ENCODE data around the gene CYB5B.

Gene CYB5B

GRCh38 chr16:69503244-69503643 lies 78.8 kb downstream of the CYB5B start:
- no peak for DNase-seq (ENCODE audit: low read depth)
- TF ChIP-seq, protein P1, sequence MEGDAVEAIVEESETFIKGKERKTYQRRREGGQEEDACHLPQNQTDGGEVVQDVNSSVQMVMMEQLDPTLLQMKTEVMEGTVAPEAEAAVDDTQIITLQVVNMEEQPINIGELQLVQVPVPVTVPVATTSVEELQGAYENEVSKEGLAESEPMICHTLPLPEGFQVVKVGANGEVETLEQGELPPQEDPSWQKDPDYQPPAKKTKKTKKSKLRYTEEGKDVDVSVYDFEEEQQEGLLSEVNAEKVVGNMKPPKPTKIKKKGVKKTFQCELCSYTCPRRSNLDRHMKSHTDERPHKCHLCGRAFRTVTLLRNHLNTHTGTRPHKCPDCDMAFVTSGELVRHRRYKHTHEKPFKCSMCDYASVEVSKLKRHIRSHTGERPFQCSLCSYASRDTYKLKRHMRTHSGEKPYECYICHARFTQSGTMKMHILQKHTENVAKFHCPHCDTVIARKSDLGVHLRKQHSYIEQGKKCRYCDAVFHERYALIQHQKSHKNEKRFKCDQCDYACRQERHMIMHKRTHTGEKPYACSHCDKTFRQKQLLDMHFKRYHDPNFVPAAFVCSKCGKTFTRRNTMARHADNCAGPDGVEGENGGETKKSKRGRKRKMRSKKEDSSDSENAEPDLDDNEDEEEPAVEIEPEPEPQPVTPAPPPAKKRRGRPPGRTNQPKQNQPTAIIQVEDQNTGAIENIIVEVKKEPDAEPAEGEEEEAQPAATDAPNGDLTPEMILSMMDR (IDR thresholded peaks at IDR 0.05; ENCODE audit: low read depth, low read length, missing control alignments) = no peak
- no peak overlapping the region for H3K4me3 ChIP-seq (ENCODE audit: low read depth, low read length)

DNA sequence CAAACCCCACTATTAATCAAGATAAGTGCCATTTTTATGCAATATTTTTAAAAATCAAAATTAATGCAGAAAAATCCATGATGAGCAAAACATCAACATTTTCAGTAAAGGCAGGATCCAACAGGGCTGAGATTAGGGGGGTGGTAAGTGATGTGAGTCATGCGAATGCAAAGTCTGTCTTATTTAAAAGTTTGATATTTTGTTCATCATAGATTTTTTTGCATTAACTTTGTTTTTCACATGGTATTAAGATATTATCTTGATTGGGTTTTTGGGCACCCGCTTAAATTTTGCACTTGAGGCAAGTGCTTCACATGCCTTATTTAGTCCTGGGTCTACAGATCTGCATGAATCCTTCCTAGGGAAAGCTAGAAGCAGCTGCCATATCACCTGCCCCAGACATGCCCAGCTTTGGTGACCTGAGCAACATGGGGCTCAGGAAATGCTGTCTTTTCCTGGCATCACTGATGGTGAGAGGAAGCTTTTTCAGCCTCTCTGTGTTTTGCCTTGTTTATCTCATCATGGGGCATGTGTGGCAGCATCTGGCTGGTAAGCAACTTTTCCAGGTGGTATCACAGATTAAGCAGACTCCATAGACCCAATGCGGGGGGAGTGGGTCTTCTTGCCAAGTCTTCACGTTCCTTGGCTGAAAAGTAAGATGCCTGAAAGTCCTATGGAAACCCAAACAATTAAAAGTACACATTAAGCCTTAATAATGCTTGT lies 83.8 kb downstream of the CYB5B start:
- no peak for DNase-seq (ENCODE audit: low read depth)
- no peak overlapping the region for H3K4me3 ChIP-seq (ENCODE audit: low read depth, low read length)
- TF ChIP-seq, protein P1 (IDR thresholded peaks at IDR 0.05; ENCODE audit: low read depth, low read length, missing control alignments) = no peak

- TF ChIP-seq, protein P1 (IDR thresholded peaks at IDR 0.05; ENCODE audit: low read depth, low read length, missing control alignments) = no peak
- no peak overlapping the region for H3K4me3 ChIP-seq (ENCODE audit: low read depth, low read length)
- DNase-seq (ENCODE audit: low read depth) = no peak
Measured at GRCh38 chr16:69509125-69509524, 84.7 kb downstream of the CYB5B start.

DNA sequence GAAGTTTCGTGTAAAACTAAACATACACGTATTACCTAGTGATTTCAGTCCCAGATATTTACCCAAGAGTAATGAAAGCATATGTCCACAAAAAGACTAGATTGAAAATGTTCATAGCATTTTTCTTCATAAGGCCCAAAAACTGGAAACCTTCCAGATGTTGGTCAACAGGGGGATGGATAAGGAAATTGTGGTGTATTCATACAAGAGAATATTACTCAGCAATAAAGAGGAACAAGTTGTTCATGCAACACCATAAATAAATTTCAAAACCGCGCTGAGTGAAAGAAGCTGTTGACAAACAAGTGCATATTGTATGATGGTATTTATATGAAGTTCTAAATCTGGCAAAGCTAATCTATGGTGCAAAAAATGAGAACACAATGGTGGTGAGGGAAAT lies 87.2 kb downstream of the CYB5B start:
- no peak overlapping the region for H3K4me3 ChIP-seq (ENCODE audit: low read depth, low read length)
- TF ChIP-seq, protein P1 (IDR thresholded peaks at IDR 0.05; ENCODE audit: low read depth, low read length, missing control alignments) = no peak
- no peak for DNase-seq (ENCODE audit: low read depth)

DNA sequence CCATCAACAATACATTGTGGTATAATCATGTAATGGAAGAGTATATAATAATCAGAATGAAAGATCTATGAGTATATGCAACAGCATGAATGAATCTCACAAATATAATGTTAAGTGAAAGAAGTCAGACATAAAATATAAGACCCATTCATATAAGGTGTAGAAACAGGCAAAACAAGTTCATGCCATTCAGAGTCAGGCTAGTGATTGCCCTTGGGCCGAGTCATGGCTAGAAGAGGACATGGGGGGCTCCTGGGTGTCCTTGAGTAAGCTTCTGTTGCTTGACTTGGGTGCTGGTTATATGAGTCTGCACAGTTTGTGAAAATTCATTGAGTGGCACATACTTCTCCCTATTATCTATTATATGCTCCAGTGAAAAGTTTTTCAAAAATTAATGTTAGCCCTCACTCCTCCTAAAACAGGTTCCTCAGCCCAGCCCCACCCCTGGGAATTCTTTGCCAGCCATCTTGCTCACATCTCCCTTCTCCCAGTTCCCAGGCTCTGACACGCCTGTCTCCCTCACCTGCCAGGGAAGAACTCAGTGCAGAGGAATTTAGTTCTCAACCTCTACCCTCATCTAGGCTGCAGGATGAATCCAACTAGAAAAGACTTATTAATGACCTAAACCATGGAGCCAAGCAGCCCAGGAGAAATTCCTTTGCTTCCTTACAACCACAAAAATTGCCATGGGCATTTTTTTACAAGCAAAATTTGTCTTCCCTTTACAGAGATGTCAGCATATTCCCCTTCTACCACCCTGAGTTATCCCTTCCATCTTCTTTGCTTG lies 89.0 kb downstream of the CYB5B start:
- no peak overlapping the region for H3K4me3 ChIP-seq (ENCODE audit: low read depth, low read length)
- TF ChIP-seq, protein P1 (IDR thresholded peaks at IDR 0.05; ENCODE audit: low read depth, low read length, missing control alignments) = no peak
- no peak for DNase-seq (ENCODE audit: low read depth)

DNA sequence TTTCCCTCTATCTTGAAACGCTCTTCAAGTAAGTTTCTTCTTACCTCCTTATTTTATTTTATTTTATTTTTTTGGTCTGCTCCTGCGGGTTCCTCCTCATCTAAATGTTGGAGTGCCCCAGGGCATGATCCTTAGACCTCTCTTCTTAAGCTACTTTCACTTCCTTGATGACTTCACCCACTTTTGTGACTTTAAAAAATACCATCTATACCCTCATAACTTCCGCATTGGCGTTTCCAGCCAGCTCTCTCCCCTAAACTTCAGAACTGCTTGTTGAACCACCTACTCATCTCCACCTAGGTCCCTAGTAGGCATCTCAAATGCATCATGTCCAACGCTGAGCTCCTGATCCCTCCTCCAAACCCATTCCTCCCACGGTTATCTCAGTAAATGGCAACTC lies 89.9 kb downstream of the CYB5B start:
- peak; percentile 45 for DNase-seq (ENCODE audit: low read depth)
- TF ChIP-seq, protein P1 (IDR thresholded peaks at IDR 0.05; ENCODE audit: low read depth, low read length, missing control alignments) = no peak
- H3K4me3 ChIP-seq (ENCODE audit: low read depth, low read length) = no peak overlapping the region
